GM21528 (cell line): Measurements from ENCODE around the gene KCTD4.
"Not testable (repeated sequence)": the region's sequence is repeated elsewhere in the genome, so short reads cannot be mapped to it uniquely, and the experiment has no call there.

ENCODE experiments used
- ATAC-seq: cut with Tn5 transposase; IDR thresholded peaks from one replicate; pipeline ENCODE4 v1.9.1; 2021; ENCODE audit warnings: mild to moderate bottlenecking, moderate library complexity; ENCODE audit not compliant: unreplicated experiment, low FRiP score

Gene KCTD4

GRCh38 chr13:45218689-45219088 lies 17.8 kb upstream of the KCTD4 start:
- no peak for ATAC-seq

GRCh38 chr13:45216193-45216592 lies 15.3 kb upstream of the KCTD4 start:
- no peak for ATAC-seq

- no peak for ATAC-seq
These were observed 14.7 kb upstream of the KCTD4 start for GRCh38 chr13:45215392-45216077.

GRCh38 chr13:45209229-45209628 lies 8.4 kb upstream of the KCTD4 start:
- no peak for ATAC-seq

- no peak for ATAC-seq
These were observed 7.3 kb upstream of the KCTD4 start for GRCh38 chr13:45208132-45208531.

- ATAC-seq = no peak
These were observed 6.5 kb upstream of the KCTD4 start for GRCh38 chr13:45207319-45207718.

- ATAC-seq = no peak
These were observed 5.5 kb upstream of the KCTD4 start for GRCh38 chr13:45206340-45206739.

- ATAC-seq = no peak
These were observed 4.3 kb upstream of the KCTD4 start for GRCh38 chr13:45205124-45205523.

GRCh38 chr13:45199711-45200110 lies 1.1 kb downstream of the KCTD4 start:
- ATAC-seq = no peak

GRCh38 chr13:45198924-45199323 lies 1.9 kb downstream of the KCTD4 start:
- no peak for ATAC-seq

GRCh38 chr13:45198041-45198440 lies 2.8 kb downstream of the KCTD4 start:
- ATAC-seq = no peak

- ATAC-seq = no peak
These were observed 4.2 kb downstream of the KCTD4 start for GRCh38 chr13:45196622-45197021.

GRCh38 chr13:45196096-45196495 lies 4.7 kb downstream of the KCTD4 start:
- no peak for ATAC-seq

- no peak for ATAC-seq
These were observed 5.4 kb downstream of the KCTD4 start for GRCh38 chr13:45195421-45195820.

- no peak for ATAC-seq
These were observed 6.5 kb downstream of the KCTD4 start for GRCh38 chr13:45194081-45194939.

- no peak for ATAC-seq
These were observed 9.0 kb downstream of the KCTD4 start for GRCh38 chr13:45191874-45192273.

GRCh38 chr13:45189511-45189910 lies 11.3 kb downstream of the KCTD4 start:
- not testable (repeated sequence) for ATAC-seq

- ATAC-seq = not testable (repeated sequence)
These were observed 11.8 kb downstream of the KCTD4 start for GRCh38 chr13:45189077-45189476.

- no peak for ATAC-seq
These were observed 15.6 kb downstream of the KCTD4 start for GRCh38 chr13:45185286-45185685.

GRCh38 chr13:45184693-45185092 lies 16.2 kb downstream of the KCTD4 start:
- no peak for ATAC-seq

GRCh38 chr13:45180713-45181601 lies 19.9 kb downstream of the KCTD4 start:
- ATAC-seq = no peak
